ENCODE data around the gene CDC26. TPM values are rescaled to one million over a fixed set of nuclear protein-coding genes. Genes with fewer than 3 reads are reported as not detected.

CDC26 gene
- total and polyA plus RNA-seq, 10 of the 15 experiments (the other 5 are each of a cell fraction or from before 2014, with no cell fraction given) = 28.2 to 156 (median 61.5) TPM

DNA sequence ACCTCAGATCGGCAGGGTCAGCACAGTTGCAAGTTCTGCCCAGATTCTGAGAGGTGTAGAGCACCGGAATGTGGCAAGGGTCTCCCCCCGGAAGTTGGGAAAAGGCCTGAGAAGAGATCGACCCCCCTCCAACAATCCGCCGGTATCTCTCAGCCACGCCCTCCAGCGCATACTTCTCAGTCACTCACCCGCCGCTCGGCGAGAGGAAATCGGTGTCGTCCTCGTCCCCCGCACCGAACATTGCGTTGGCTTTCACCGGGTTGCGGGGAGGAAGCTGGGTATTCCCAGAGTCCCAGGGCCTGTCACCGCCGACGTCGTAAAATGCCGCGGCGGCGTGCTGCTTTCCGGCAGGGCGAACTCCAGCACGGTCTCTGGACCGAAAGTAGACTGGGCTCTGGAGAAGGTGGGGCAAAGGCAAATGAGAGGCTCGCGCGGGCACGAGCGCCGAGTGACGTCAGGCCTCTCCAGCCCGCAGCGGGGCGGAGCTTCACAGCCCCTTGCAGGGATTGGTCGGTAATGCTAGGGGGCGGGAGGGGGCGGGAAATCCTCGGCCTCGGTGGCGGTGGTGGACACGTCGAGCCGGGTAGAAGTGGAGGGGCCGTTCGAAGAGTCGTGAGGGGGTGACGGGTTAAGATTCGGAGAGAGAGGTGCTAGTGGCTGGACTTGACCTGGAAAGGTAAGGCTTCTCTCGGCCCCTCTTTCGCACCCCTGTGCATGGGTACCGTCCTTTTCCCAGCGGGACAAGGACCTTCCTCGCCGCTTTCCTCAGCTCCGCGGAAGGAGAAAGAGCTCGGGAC, 54.2 kb downstream of the CDC26 start, which contains the start of the genes FKBP15 and SLC31A1 (continued):
- TF ChIP-seq SIN3A (IDR thresholded peaks at IDR 0.05; ENCODE audit: low read depth, low read length) = peak; percentile 86; the same call in 1 of the 2 replicates
- peak; percentile 48 for TF ChIP-seq RUNX3 (IDR thresholded peaks at IDR 0.05; ENCODE audit: low read length)
- no peak for TF ChIP-seq MEF2A (IDR thresholded peaks at IDR 0.05; ENCODE audit: insufficient read depth, low read depth, low read length)
- peak; percentile 99 for TF ChIP-seq E4F1 (IDR thresholded peaks at IDR 0.05; ENCODE audit: borderline replicate concordance, partially characterized antibody)
- no peak for TF ChIP-seq FOXM1 (IDR thresholded peaks at IDR 0.05; ENCODE audit: low read depth, low read length)
- TF ChIP-seq TAF1 (IDR thresholded peaks at IDR 0.05; ENCODE audit: borderline replicate concordance, low read depth, low read length) = peak; percentile 69; the same call in 1 of the 2 replicates
- TF ChIP-seq ZZZ3 (IDR thresholded peaks at IDR 0.05; ENCODE audit: control insufficient read depth, insufficient read length, low read depth) = no peak
- TF ChIP-seq NFYA (IDR thresholded peaks at IDR 0.05; ENCODE audit: borderline replicate concordance, low read depth, low read length) = no peak
- no peak for TF ChIP-seq BMI1 (IDR thresholded peaks at IDR 0.05; ENCODE audit: borderline replicate concordance)
- peak; percentile 51 for TF ChIP-seq CHD2 (IDR thresholded peaks at IDR 0.05; ENCODE audit: borderline replicate concordance, low read depth, low read length)
- TF ChIP-seq ZBTB11 (CRISPR knock-in tag; IDR thresholded peaks at IDR 0.05) = no peak
- TF ChIP-seq JUND (IDR thresholded peaks at IDR 0.05; ENCODE audit: low read depth, low read length) = no peak
- TF ChIP-seq REST (IDR thresholded peaks at IDR 0.05; ENCODE audit: low read depth, low read length) = no peak
- TF ChIP-seq, protein P1, sequence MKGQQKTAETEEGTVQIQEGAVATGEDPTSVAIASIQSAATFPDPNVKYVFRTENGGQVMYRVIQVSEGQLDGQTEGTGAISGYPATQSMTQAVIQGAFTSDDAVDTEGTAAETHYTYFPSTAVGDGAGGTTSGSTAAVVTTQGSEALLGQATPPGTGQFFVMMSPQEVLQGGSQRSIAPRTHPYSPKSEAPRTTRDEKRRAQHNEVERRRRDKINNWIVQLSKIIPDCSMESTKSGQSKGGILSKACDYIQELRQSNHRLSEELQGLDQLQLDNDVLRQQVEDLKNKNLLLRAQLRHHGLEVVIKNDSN (IDR thresholded peaks at IDR 0.05; ENCODE audit: borderline replicate concordance, extremely low read length, insufficient read depth, low read depth, low read length) = no peak
- TF ChIP-seq NFIC (IDR thresholded peaks at IDR 0.05; ENCODE audit: low read depth, low read length) = no peak
- no peak for TF ChIP-seq TCF12 (IDR thresholded peaks at IDR 0.05; ENCODE audit: low read depth, low read length)
- TF ChIP-seq, protein P2, sequence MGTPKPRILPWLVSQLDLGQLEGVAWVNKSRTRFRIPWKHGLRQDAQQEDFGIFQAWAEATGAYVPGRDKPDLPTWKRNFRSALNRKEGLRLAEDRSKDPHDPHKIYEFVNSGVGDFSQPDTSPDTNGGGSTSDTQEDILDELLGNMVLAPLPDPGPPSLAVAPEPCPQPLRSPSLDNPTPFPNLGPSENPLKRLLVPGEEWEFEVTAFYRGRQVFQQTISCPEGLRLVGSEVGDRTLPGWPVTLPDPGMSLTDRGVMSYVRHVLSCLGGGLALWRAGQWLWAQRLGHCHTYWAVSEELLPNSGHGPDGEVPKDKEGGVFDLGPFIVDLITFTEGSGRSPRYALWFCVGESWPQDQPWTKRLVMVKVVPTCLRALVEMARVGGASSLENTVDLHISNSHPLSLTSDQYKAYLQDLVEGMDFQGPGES (IDR thresholded peaks at IDR 0.05) = no peak

Measured in GM12878 (cell line).